ENCODE data around the gene APOF. TPM values are rescaled to one million over a fixed set of nuclear protein-coding genes. Genes with fewer than 3 reads are reported as not detected.

Gene APOF
- total RNA-seq, 1 experiment from 2014 or later: 0.18 TPM

GRCh38 chr12:56375598-56376434 is 13.2 kb upstream of the APOF start:
- Mint-ChIP-seq H3K9me3 (ENCODE audit: unreplicated experiment) (no peaks in the 10 kb centered on the region), H3K4me3 (ENCODE audit: unreplicated experiment) (no peak overlapping the region), H3K4me1 (ENCODE audit: low read depth, unreplicated experiment) (peaks cover 15% of the 10 kb centered on the region), H3K36me3 (ENCODE audit: insufficient read depth, unreplicated experiment) (no peaks in the 10 kb centered on the region), H3K27ac (ENCODE audit: unreplicated experiment) (peak overlapping the region; percentile 61), H3K27me3 (ENCODE audit: insufficient read depth, unreplicated experiment) (no peaks in the 10 kb centered on the region)
- BruUV-seq (replicated peaks): no TSS peak
- H3K4me3 ChIP-seq (ENCODE audit: low read depth, low read length): no peak overlapping the region
- H3K27me3 ChIP-seq (replicated peaks; ENCODE audit: control insufficient read depth, insufficient read depth, low read length): no peaks in the 10 kb centered on the region
- intact Hi-C loops (cut with micrococcal nuclease; ENCODE audit: unreplicated experiment): no loop called here
- ChIA-PET CTCF (interaction anchor here (1.3 kb wide), 1 partner anchor 88 kb away, joined by 5 read pairs; no protein-coding TSS in a partner anchor), POLR2A (interaction anchor here (0.7 to 1.2 kb wide), 2 partner anchors 59 to 60 kb away, joined by 5 to 6 read pairs; partner anchors contain the start of gene CNPY2)
- H3K36me3 ChIP-seq (ENCODE audit: control insufficient read depth, insufficient read depth, low read length): no peaks in the 10 kb centered on the region
- no peak for TF ChIP-seq CTCF (IDR thresholded peaks at IDR 0.05; ENCODE audit: insufficient read depth in 1 of 2, low read depth in 1 of 2, low read length in 1 of 2, severe bottlenecking in 1 of 2, unreplicated experiment in 1 of 2)
- H3K4me1 ChIP-seq: peaks cover 25% of the 10 kb centered on the region
- DNase-seq: no peak
- H3K9me3 ChIP-seq: peaks cover 9% of the 10 kb centered on the region; the same call in 1 of the 2 replicates

GRCh38 chr12:56374726-56375597 is 12.3 kb upstream of the APOF start:
- BruUV-seq (replicated peaks): no TSS peak
- POLR2A ChIA-PET: interaction anchor here (0.6 to 1.2 kb wide), 4 partner anchors 15 to 273 kb away, joined by 5 to 16 read pairs (median 7); partner anchors contain the start of genes CNPY2 and STAT2

More at GRCh38 chr12:56374726-56375597, 12.3 kb upstream of the APOF start:
- peaks cover 15% of the 10 kb centered on the region for H3K4me1 Mint-ChIP-seq (ENCODE audit: low read depth, unreplicated experiment)
- no peaks in the 10 kb centered on the region for H3K9me3 Mint-ChIP-seq (ENCODE audit: unreplicated experiment)
- peaks cover 25% of the 10 kb centered on the region for H3K4me1 ChIP-seq
- H3K4me3 ChIP-seq (ENCODE audit: low read depth, low read length): no peak overlapping the region
- no peak overlapping the region for H3K4me3 Mint-ChIP-seq (ENCODE audit: unreplicated experiment)
- intact Hi-C loops (cut with micrococcal nuclease; ENCODE audit: unreplicated experiment): no loop called here
- no peak for TF ChIP-seq CTCF (IDR thresholded peaks at IDR 0.05; ENCODE audit: insufficient read depth in 1 of 2, low read depth in 1 of 2, low read length in 1 of 2, severe bottlenecking in 1 of 2, unreplicated experiment in 1 of 2)
- H3K27ac Mint-ChIP-seq (ENCODE audit: unreplicated experiment): no peak overlapping the region
- peak in 1 of 2 experiments; percentile 27 for DNase-seq
- H3K36me3 ChIP-seq (ENCODE audit: control insufficient read depth, insufficient read depth, low read length): no peaks in the 10 kb centered on the region
- peaks cover 9% of the 10 kb centered on the region; the same call in 1 of the 2 replicates for H3K9me3 ChIP-seq
- no peaks in the 10 kb centered on the region for H3K27me3 ChIP-seq (replicated peaks; ENCODE audit: control insufficient read depth, insufficient read depth, low read length)
- H3K36me3 Mint-ChIP-seq (ENCODE audit: insufficient read depth, unreplicated experiment): no peaks in the 10 kb centered on the region
- CTCF ChIA-PET: interaction anchor here (0.7 to 1.5 kb wide), 3 partner anchors 15 to 145 kb away, joined by 3 to 5 read pairs (median 3); partner anchors contain the start of gene STAT2
- H3K27me3 Mint-ChIP-seq (ENCODE audit: insufficient read depth, unreplicated experiment): no peaks in the 10 kb centered on the region
